ELF-1 (cell line): ENCODE data around the gene SNX13.

Experiments
- DNase-seq: peaks from one replicate; pipeline ENCODE4 v3.0.0-alpha.2; 2016; ENCODE audit warnings: low read depth, low spot score

SNX13 gene

GRCh38 chr7:17947620-17948019, 7.3 kb upstream of the SNX13 start:
- no peak for DNase-seq

- no peak for DNase-seq
Observed at GRCh38 chr7:17946591-17946990, 6.3 kb upstream of the SNX13 start.

- DNase-seq, result no peak
Observed at GRCh38 chr7:17944720-17945119, 4.4 kb upstream of the SNX13 start.

GRCh38 chr7:17943006-17943405, 2.7 kb upstream of the SNX13 start:
- no peak for DNase-seq

- peak; percentile 56 for DNase-seq
Observed at GRCh38 chr7:17942231-17942630, 1.9 kb upstream of the SNX13 start.

- no peak for DNase-seq
Observed at GRCh38 chr7:17940951-17941431, 697 bp upstream of the SNX13 start.

- no peak for DNase-seq
Observed at GRCh38 chr7:17939606-17940301, 540 bp downstream of the SNX13 start.

- DNase-seq, result peak; percentile 17
Observed at GRCh38 chr7:17939211-17939605, 1.1 kb downstream of the SNX13 start.

GRCh38 chr7:17937506-17938120, 2.7 kb downstream of the SNX13 start:
- DNase-seq, result no peak

- no peak for DNase-seq
Observed at GRCh38 chr7:17936321-17936720, 4.0 kb downstream of the SNX13 start.

GRCh38 chr7:17934612-17935240, 5.6 kb downstream of the SNX13 start:
- DNase-seq, result no peak

- DNase-seq, result no peak
Observed at GRCh38 chr7:17934094-17934493, 6.2 kb downstream of the SNX13 start.

- DNase-seq, result no peak
Observed at GRCh38 chr7:17932770-17933169, 7.5 kb downstream of the SNX13 start.

- no peak for DNase-seq
Observed at GRCh38 chr7:17931069-17931468, 9.2 kb downstream of the SNX13 start.

- DNase-seq, result no peak
Observed at GRCh38 chr7:17930546-17930945, 9.7 kb downstream of the SNX13 start.

- DNase-seq, result no peak
Observed at GRCh38 chr7:17929647-17930395, 10.5 kb downstream of the SNX13 start.

- DNase-seq, result no peak
Observed at GRCh38 chr7:17928055-17928454, 12.2 kb downstream of the SNX13 start.

GRCh38 chr7:17921857-17922416, 18.4 kb downstream of the SNX13 start:
- DNase-seq, result no peak

- no peak for DNase-seq
Observed at GRCh38 chr7:17917842-17918241, 22.5 kb downstream of the SNX13 start.

GRCh38 chr7:17916786-17917185, 23.5 kb downstream of the SNX13 start:
- no peak for DNase-seq

- no peak for DNase-seq
Observed at GRCh38 chr7:17915796-17916195, 24.5 kb downstream of the SNX13 start.

GRCh38 chr7:17915168-17915567, 25.1 kb downstream of the SNX13 start:
- peak; percentile 79 for DNase-seq
